ENCODE data around the gene TSPAN2.

- TF ChIP-seq CTCF (IDR thresholded peaks at IDR 0.05) = no peak
- TF ChIP-seq POLR2A (IDR thresholded peaks at IDR 0.05) = no peak
Observed at GRCh38 chr1:115126516-115126915, 37.2 kb upstream of the TSPAN2 start.

Measured in heart left ventricle (tissue), 13 donors.